Frontal cortex (tissue), 4 donors: ENCODE data around the gene SLC13A4. TPM values are rescaled to one million over a fixed set of nuclear protein-coding genes. Genes with fewer than 3 reads are reported as not detected.
"Not testable (repeated sequence)": the region's sequence is repeated elsewhere in the genome, so short reads cannot be mapped to it uniquely, and the experiment has no call there.

Source experiments
- DNase-seq, 2 donors: peaks; one replicate each; pipeline ENCODE4 v3.0.0; 2012; ENCODE audit warnings: low spot score in 2 of 2
- FAIRE-seq: peaks from 2 replicates; lab custom pipeline; 2012; peaks lifted over from hg19 to GRCh38; lab: Jason Lieb, UNC
- total RNA-seq: library from RNA; depleted of rRNA; stranded (reverse); fragments of >200 nt; gene quantifications from one replicate; pipeline ENCODE4 v1.2.3, GENCODE V29; 2014
- donor health status: control.
- donor health status: control.
- donor health status: control.

The SLC13A4 gene
- total RNA-seq, 1 donor from 2014 or later: 12.6 TPM

- no peak for DNase-seq
- no peak for FAIRE-seq
Observed at GRCh38 chr7:135704698-135705097, 23.3 kb downstream of the SLC13A4 start.

- FAIRE-seq: no peak
Observed at GRCh38 chr7:135704074-135704473, 23.9 kb downstream of the SLC13A4 start.

GRCh38 chr7:135697276-135698049, 30.5 kb downstream of the SLC13A4 start:
- no peak for DNase-seq

More at GRCh38 chr7:135704074-135704473, 23.9 kb downstream of the SLC13A4 start:
- no peak for DNase-seq

GRCh38 chr7:135693558-135693957, 34.4 kb downstream of the SLC13A4 start:
- no peak for DNase-seq
- no peak for FAIRE-seq

More at GRCh38 chr7:135697276-135698049, 30.5 kb downstream of the SLC13A4 start:
- FAIRE-seq: no peak

DNA sequence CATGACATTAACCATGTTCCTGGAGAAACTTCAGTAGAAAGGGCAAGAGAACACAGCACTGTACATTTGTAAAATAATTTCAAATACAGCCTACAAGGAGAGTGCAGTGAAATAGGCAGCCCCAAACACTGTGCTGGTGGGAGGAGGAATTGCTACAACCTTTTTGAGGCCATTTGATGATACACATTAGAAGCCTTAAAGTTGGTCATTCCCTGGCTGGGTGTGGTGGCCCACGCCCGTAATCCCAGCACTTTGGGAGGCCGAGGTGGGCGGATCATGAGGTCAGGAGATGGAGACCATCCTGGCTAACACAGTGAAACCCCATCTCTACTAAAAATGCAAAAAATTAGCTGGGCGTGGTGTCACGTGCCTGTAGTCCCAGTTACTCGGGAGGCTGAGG, 35.4 kb downstream of the SLC13A4 start:
- DNase-seq, FAIRE-seq: not testable (repeated sequence)

DNA sequence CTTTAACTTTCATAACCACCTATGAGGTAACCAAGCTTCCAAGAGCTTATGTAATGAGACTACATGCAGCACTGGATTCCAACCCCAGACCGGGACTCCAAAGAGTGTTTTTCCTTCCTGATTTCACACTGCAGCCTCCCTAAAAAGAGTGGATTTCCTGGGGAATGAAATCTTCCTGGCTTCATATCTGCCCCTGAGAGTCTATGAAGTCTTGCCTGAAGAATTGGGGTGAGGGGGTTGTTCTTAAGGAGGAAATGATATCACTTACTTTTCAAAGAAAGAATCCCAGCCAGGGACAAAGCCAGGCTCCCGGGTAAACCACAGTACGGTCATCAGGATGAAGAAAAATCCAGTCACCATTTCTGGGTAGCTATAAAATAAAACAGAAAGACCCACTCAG, 35.9 kb downstream of the SLC13A4 start:
- DNase-seq (no peak), FAIRE-seq (no peak)

DNA sequence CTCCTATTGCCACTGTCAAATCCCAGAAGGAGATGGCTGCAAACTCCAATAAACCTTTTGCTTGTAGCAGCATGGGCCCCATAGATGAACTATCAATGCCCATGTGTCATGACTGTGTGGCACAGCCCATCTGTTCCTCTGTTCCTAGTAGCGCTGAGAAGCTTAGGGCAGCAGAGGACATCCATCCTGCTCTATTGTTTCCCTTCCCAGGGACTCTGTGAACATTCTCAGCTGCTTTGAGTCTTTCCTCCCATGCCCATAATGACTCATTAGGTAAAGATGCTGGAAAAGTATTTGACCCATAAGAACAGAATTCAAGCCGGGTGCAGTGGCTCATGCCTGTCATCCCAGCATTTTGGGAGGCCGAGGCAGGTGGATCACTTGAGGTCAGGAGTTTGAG, 37.4 kb downstream of the SLC13A4 start:
- FAIRE-seq (no peak), DNase-seq (no peak)

DNA sequence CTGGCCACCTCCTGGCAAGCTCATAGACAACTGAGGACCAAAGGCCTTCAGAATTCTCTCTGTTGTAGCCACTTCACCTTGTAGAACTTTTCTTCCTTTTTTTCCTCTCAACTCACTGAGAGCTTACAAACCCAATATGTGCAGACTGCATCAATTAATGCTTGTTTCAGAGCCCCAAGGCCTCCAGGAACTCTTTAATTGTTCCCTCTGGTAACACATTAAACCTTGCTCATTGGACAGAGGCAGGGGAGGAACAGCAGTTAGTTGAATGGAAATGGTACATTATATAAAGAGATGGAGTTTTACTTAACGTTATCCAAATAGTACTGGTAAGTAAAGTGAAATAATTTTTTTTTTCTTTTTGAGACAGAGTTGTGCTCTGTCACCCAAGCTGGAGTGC, 40.5 kb downstream of the SLC13A4 start:
- DNase-seq: no peak
- no peak for FAIRE-seq

DNA sequence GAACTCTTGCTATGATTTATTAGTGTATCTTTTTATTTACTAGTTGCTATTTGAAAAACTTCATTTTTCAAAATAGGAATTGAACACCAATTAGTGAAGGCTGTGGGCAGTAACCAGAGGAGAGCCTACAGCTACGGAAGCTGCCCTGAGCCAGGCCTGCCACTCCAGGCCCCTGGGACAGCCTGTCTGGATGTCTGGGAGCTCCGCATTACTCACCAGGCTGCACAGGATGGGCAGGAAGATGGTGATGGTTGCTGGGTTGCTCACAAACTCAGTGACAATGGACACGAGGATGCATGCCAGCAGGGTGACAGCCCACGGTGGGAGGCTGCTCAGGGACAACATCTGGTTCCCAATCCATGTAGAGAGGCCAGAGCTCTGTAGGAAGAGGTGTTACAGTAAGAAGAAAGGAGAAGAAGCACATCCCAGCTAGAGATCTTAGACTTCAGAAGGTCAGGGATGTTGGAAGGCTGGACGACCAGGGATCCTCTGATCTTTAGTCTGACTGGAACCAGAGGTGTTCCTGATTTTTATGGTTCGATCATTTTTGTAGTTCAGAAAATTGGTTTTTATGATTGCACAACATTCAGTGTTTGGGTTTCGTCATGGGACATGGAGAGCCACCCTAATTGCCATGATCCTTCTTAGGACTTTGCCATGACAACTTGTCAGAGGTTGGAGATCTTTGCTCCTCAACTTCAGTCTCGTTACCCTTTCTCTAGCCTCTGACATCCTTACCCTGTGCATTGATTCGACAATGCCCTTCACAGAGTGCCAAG, 42.5 kb downstream of the SLC13A4 start:
- no peak for DNase-seq
- no peak for FAIRE-seq

DNA sequence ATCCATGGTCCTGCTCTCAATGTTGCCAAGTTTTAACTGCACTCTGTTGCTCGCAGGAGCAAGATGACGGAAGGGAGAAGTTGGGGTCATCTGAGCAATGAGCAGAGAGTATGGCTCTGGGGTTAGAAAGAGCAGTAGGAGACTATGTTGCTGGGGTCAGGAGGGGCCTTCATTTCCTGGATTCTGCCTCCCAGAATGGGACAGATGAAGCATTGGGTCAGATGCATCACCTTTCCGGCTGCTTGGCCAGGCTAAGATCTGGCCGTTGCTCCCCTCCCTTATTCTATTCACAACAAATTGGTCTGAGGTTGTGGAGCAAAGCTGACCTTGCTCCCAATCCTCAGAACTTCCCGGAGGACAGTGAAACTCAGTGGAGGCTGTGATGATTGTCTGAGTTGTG, 43.3 kb downstream of the SLC13A4 start:
- FAIRE-seq (no peak), DNase-seq (no peak)

DNA sequence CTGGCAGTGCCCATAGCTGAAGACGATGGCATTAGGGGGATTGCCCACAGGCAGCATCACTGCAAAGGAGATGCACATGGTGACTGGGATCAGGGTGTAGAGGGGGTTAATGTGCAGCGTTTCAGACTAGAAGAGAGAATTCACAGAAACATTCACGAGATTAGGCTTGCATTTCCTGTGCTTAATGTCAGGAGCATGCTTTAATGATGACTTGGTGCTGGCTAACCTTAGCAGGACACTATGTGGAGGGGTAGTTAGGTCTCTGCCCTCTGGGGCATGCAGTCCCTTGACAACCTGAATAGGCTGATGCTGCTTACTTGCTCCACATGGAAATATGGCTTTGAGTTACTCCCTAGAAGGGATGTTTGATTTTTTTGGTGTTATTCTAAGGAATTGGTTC, 43.9 kb downstream of the SLC13A4 start:
- FAIRE-seq (no peak), DNase-seq (no peak)

DNA sequence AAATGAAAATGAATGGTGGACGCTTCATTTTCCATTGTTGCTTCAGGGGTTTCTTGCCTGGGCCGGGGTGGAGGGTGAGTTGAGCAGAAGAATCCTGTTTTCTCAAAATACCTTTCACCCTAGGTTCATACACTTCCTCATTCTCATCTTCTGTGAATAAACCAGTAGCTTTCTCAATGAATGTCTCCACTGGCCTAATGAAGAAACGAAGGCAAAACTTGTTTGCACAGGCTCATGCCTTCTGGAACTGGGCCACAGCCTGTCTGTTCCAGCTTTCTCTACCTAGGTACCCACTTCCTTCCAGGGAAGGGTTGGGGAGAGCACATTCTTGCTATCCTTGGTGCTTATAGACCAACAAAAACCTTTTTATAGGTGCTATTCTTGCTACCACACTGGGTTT, 44.4 kb downstream of the SLC13A4 start:
- no peak for FAIRE-seq
- DNase-seq: no peak

DNA sequence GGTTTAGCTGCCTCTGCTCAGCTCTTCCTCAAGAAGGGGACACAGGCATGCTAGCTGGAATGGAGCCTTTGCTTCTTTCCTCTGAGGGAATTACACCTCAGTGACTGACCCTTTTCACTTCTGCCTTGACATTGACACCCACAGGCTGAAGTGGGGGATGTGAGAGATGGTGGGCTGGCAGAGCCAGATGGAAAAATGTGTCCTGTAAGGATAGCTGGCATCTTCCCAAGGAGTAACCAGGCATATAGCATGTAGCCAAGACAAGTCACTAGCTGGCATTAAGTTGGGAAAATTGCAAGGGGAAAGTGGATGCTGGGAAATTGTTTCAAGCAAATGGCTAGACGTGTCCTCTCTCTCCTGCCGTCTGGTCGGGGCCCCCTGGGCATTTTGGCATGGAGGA, 45.8 kb downstream of the SLC13A4 start:
- no peak for FAIRE-seq
- no peak for DNase-seq

- DNase-seq (no peak), FAIRE-seq (no peak)
Observed at GRCh38 chr7:135681762-135682161, 46.2 kb downstream of the SLC13A4 start.

DNA sequence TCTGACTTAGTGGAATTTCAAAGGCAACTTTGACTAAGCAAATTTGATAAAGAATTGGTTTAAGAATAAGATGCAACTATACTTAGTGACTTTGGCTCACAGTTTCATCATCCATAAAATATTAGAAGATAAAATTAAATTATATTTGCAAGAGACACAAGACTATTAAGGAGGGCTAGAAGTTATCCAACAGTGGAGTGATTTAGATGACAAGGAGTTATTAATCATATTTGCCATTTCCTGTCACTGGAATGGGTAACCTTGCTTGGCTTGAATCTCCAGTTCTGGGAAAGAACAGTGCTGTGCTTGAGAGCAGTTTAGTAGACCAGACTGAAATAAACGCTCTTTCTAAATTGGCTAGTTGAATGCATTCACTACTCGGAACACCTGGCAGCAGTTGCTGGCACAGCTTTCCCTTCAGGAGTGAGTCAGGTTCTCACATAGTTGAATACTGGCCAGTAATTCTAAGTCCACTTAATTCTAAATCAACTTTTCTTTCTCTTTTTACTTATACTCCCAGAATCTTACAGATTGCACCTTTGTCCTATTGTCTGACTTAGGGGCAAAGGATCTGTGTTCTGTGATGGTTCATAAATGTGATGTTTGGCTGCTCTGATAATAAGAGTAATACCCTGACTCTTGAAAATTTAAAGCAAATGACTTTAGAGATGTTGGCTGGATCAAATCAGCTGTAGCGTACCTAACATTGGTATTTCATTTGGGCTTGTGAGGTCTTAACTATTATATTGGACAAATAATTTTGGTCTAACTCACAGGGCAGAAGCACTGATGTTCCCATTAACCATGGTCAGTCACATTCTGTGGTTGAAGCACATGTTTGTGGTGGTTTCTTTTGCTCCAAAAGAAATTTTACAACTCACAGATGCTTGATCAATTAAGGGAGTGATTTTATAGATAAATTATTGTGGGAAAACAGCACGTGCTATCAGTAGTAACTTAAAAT, 49.1 kb downstream of the SLC13A4 start:
- DNase-seq: no peak
- no peak for FAIRE-seq

GRCh38 chr7:135673360-135673706, 54.7 kb downstream of the SLC13A4 start:
- DNase-seq: no peak
- no peak for FAIRE-seq

DNA sequence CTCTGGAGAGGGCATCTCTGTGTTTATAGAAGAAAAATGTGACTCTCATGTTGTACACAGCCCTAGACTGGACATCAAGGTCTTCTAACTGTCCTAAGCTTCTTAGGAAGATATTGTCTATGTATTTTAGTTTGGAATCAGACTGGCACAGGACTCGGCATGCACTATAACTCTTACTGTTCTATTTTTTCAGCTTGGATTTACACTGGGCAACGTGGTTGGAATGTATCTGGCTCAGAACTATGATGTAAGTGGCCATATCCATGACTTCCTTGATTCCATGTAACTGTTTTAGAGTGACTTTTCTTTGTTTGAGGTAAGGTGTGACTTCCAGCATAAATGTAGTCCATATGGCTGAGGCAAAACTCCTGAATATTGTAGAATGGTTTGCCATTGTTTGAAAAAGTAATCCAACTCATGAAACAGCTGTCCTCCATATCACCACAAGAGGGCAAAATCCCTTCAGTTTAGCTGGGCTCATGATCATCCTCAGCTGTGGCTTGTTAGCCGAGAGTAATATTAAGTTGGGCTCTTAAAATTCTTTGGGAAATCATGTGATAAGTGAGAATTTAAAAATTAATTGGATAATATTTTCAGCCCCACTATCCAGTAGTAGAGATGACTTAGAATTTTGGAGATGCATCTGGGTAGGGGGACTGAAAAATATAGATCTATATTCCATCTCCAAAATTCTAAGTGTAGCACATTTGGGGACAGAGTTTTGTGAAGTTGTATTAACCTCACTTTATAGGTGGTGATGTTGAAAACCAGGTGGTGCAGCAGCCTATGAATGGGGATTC, 55.2 kb downstream of the SLC13A4 start:
- DNase-seq: peak in 1 of 2 donors; percentile 48
- FAIRE-seq: no peak

- DNase-seq (no peak), FAIRE-seq (no peak)
Observed at GRCh38 chr7:135670179-135670578, 57.8 kb downstream of the SLC13A4 start.

- DNase-seq (no peak), FAIRE-seq (no peak)
Observed at GRCh38 chr7:135669774-135670173, 58.2 kb downstream of the SLC13A4 start.
